NCI-H2029 (cell line): ENCODE measurements around the gene ENDOG.

Source experiments
- DNase-seq: peaks from one replicate; lab custom pipeline; 2025; lab: John Stamatoyannopoulos, UW

Gene ENDOG

GRCh38 chr9:128800061-128800460, 18.2 kb upstream of the ENDOG start:
- no peak for DNase-seq

- DNase-seq: no peak
Observed at GRCh38 chr9:128802482-128802881, 15.8 kb upstream of the ENDOG start.

GRCh38 chr9:128805661-128806060, 12.6 kb upstream of the ENDOG start:
- DNase-seq: no peak

GRCh38 chr9:128807827-128808226, 10.5 kb upstream of the ENDOG start:
- no peak for DNase-seq

- DNase-seq: no peak
Observed at GRCh38 chr9:128808543-128808942, 9.8 kb upstream of the ENDOG start.

- DNase-seq: no peak
Observed at GRCh38 chr9:128809036-128809599, 9.2 kb upstream of the ENDOG start.

- DNase-seq: no peak
Observed at GRCh38 chr9:128809831-128810230, 8.5 kb upstream of the ENDOG start.

GRCh38 chr9:128810873-128811272, 7.4 kb upstream of the ENDOG start:
- no peak for DNase-seq

GRCh38 chr9:128818839-128819715, 777 bp downstream of the ENDOG start:
- peak; percentile 15 for DNase-seq

GRCh38 chr9:128819716-128820664, 1.7 kb downstream of the ENDOG start:
- DNase-seq: peak; percentile 55

- no peak for DNase-seq
Observed at GRCh38 chr9:128820665-128821583, 2.6 kb downstream of the ENDOG start.

GRCh38 chr9:128821584-128822406, 3.5 kb downstream of the ENDOG start:
- DNase-seq: no peak

- DNase-seq: no peak
Observed at GRCh38 chr9:128822407-128823042, 4.2 kb downstream of the ENDOG start.

GRCh38 chr9:128823362-128823902, 5.1 kb downstream of the ENDOG start:
- DNase-seq: no peak

GRCh38 chr9:128823903-128824406, 5.7 kb downstream of the ENDOG start:
- no peak for DNase-seq

- no peak for DNase-seq
Observed at GRCh38 chr9:128824911-128825310, 6.6 kb downstream of the ENDOG start.

- DNase-seq: no peak
Observed at GRCh38 chr9:128825923-128826700, 7.8 kb downstream of the ENDOG start.

- DNase-seq: no peak
Observed at GRCh38 chr9:128828267-128828666, 10.0 kb downstream of the ENDOG start.
